GM12892 (cell line): Measurements from ENCODE around the gene CLEC16A.

Experiments used
- POLR2A ChIP-seq: IDR thresholded peaks from 2 replicates; pipeline ENCODE4 v1.6.1; 2011; ENCODE audit warnings: low read depth, low read length, control low read depth
- POLR2AphosphoS5 ChIP-seq: IDR thresholded peaks from 2 replicates; pipeline ENCODE4 v1.6.1; 2011; ENCODE audit warnings: low read depth, low read length, control low read depth

- no peak for TF ChIP-seq POLR2A
- TF ChIP-seq POLR2AphosphoS5: no peak
Observed at GRCh38 chr16:11168386-11169051, 224.2 kb downstream of the CLEC16A start.
